ENCODE results near the gene ATXN1.

ATXN1 gene

DNA sequence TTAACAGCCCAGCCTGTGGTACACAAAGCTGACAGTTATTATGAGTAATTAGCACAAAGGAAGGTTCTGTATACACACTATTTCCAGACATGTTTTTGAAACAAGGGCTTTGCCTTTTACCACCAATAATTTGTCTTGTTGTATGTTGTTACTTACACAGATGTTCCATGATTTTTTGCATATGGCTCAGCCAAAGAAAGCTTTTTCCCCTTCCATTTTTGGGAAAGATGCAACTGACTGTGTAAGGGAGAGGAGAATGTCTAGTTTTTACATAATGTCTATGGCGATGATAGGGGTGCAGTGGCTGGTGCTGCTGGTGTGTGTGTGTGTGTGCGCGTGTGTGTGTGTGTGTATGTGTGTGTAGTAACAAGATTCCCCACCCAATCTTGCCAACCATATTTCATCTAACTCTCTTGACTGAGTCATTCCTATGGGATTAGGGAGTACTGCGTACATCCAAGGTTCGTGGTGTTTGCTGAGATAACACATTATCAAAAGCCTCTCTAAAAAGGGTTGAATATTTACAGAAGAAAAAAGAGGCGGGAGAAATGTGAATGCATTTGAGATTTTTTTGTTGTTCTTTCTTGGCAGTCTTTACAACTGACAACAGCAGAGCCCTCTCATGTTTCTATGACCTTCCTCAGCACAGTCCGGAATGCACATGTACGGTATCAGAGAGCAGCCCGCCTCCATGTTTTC, 330.7 kb downstream of the ATXN1 start:
- TF ChIP-seq FOXM1 (IDR thresholded peaks at IDR 0.05; ENCODE audit: borderline replicate concordance) (no peak), LEF1 (IDR thresholded peaks at IDR 0.05; ENCODE audit: borderline replicate concordance) (no peak), FOXA1 (IDR thresholded peaks at IDR 0.05) (no peak)
- ChIA-PET CTCF (no interaction called here), POLR2A (no interaction called here)
- DNase-seq (ENCODE audit: extremely low spot score), result no peak

DNA sequence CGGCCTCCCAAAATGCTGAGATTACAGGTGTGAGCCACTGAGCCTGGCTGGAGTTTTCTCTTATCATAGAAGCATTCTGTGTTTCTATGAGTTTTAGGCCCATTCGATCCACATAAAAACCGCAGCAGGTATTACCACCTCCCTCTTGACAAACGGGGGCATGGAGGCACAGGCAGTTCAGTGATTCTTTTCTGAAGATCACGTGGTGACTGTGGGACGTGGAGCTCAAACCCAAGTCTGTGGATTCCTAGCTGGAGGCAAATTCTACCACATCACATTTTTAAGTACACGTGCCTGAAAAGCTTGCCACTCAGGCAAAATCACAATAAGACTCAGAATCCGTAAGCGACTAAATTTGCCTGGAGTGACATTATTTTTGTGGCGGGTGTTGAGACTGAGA, 331.6 kb downstream of the ATXN1 start:
- DNase-seq (ENCODE audit: extremely low spot score), result no peak
- CTCF ChIA-PET, result no interaction called here
- POLR2A ChIA-PET, result no interaction called here

DNA sequence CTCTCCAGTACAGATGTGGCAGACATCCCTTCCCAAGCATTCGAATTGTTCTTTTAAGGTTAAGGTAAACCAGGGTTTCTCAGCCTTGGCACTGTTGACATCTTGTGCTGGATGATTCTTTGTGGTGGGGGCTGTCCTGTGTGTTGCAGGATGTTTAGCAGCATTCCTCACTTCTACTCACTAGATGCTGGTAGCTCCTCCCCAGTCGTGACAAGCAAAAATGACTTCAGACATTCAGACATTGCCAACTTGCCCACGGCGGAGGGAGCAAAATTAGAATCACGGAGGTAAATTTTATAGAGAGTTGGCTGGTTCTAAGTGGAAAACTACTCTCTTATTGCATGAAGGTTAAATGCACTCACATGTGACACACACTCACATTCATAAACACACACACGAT, 334.1 kb downstream of the ATXN1 start:
- POLR2A ChIA-PET, result no interaction called here
- DNase-seq (ENCODE audit: extremely low spot score), result no peak
- CTCF ChIA-PET, result no interaction called here

More for the DNA sequence above, 331.6 kb downstream of the ATXN1 start:
- TF ChIP-seq BHLHE40 (IDR thresholded peaks at IDR 0.05; ENCODE audit: borderline replicate concordance), result no peak
- TF ChIP-seq NFRKB (IDR thresholded peaks at IDR 0.05), result no peak

DNA sequence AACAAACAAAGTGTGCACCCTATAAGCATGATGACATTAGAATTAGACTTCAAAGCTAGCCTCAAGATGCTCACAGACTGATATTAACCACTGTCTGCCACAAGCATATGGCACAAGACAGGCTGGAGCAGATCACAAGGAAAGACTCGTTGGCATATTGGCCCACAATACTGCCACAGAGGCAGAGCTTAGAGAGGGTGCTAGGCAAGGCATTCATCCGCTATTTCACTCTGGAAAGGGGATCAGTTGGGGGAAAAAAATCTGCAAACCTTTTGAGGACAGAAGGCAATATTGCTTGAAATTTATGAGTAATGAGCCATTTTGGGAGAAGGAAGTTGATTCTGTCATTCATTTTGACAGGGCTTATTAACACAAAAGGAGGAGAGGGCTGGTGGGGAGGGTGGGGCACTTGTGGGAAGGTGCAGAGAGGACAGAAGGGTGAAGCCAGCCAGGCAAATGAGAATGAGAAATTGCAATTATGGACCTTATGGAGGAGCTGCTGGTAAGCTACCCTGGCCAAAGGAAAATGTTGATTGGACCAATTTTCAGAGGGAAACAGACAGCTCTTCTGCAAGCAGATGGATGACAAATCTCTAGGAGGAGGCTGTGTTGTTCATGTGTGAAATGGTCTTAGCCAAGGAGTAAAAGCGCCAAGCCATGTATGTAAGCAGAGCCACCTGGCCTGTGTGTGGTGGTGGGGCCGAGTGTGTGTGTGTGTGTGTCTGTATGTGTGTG, 335.2 kb downstream of the ATXN1 start:
- ChIA-PET POLR2A (no interaction called here), CTCF (no interaction called here)
- no peak for DNase-seq (ENCODE audit: extremely low spot score)
- TF ChIP-seq FOXM1 (IDR thresholded peaks at IDR 0.05; ENCODE audit: borderline replicate concordance) (no peak), NFRKB (IDR thresholded peaks at IDR 0.05) (no peak), TARDBP (IDR thresholded peaks at IDR 0.05) (no peak), SUZ12 (IDR thresholded peaks at IDR 0.05) (no peak), SP1 (IDR thresholded peaks at IDR 0.05) (no peak), FOXA1 (IDR thresholded peaks at IDR 0.05) (no peak)
- TF ChIP-seq, protein P1, sequence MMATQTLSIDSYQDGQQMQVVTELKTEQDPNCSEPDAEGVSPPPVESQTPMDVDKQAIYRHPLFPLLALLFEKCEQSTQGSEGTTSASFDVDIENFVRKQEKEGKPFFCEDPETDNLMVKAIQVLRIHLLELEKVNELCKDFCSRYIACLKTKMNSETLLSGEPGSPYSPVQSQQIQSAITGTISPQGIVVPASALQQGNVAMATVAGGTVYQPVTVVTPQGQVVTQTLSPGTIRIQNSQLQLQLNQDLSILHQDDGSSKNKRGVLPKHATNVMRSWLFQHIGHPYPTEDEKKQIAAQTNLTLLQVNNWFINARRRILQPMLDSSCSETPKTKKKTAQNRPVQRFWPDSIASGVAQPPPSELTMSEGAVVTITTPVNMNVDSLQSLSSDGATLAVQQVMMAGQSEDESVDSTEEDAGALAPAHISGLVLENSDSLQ (IDR thresholded peaks at IDR 0.05), result no peak

More for the DNA sequence above, 334.1 kb downstream of the ATXN1 start:
- no peak for TF ChIP-seq BHLHE40 (IDR thresholded peaks at IDR 0.05; ENCODE audit: borderline replicate concordance)
- no peak for TF ChIP-seq FOXK2 (IDR thresholded peaks at IDR 0.05)

DNA sequence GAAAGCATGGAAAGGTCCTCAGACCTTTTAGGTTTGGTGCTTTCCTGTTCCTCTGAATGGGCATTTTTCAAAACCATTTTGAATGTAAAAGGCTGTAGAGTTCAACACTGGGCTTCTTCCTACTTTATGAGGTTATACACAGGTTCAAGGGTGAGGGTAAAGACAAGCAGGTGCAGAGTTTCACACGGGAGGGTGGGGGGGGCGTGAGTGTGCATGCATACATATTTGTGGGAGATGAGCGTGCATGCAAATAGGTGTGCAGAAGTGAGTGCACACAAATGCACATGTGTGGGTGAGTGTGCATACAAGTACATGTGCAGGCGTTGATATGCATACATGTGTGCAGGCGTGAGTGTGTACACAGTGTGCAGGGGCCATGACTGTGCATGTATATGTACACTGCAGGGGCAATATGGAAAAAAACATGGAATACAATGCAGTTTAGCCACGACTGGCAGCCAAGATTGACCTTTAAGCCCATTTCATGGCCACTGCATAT, 339.7 kb downstream of the ATXN1 start:
- TF ChIP-seq SP1 (IDR thresholded peaks at IDR 0.05) (no peak), LEF1 (IDR thresholded peaks at IDR 0.05; ENCODE audit: borderline replicate concordance) (no peak), SUZ12 (IDR thresholded peaks at IDR 0.05) (no peak), FOXA1 (IDR thresholded peaks at IDR 0.05) (no peak), L3MBTL2 (conservative IDR thresholded peaks at IDR 0.05) (no peak)
- no peak for DNase-seq (ENCODE audit: extremely low spot score)
- POLR2A ChIA-PET, result no interaction called here
- CTCF ChIA-PET, result interaction anchor here (0.7 kb wide), 1 partner anchor 12 kb away, joined by 4 read pairs; no protein-coding TSS in a partner anchor

DNA sequence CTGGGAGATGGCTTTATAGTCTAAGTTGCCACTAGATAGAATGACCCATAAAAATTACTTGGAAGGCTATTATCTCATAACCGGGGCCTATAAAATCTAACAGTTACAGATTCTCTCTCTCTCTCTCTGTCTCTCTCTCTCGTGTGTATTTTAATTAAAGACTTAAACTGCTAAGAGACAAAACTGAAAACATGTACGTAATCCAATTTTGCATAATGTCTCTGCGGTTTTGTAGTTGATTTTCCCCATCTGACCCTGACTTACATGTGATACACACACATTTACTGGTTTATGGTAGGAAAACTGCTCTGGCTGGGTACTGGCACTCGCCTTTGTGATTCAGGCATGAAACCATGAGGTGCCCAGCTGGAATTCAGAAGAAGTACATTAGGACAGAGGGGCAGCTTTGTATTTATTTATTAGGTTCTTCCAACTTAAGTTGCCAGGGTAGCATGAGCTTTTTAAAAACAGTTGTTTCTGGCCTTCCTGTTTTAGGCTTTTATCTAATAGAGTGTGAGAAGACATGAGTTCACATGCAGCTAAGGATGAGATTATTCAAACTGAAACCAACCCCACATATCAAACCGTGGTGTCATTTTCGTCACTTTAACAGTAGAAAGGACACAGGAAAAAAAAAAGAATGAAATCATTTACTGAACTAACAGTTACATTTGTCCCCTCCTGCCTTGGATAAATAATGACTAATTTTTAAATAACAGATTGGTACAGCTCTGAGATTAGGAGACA, 340.4 kb downstream of the ATXN1 start:
- POLR2A ChIA-PET, result no interaction called here
- TF ChIP-seq FOXM1 (IDR thresholded peaks at IDR 0.05; ENCODE audit: borderline replicate concordance), result no peak
- CTCF ChIA-PET, result interaction anchor here (0.6 to 0.7 kb wide), 2 partner anchors 11 kb away, joined by 4 to 7 read pairs; no protein-coding TSS in a partner anchor
- DNase-seq (ENCODE audit: extremely low spot score), result no peak

DNA sequence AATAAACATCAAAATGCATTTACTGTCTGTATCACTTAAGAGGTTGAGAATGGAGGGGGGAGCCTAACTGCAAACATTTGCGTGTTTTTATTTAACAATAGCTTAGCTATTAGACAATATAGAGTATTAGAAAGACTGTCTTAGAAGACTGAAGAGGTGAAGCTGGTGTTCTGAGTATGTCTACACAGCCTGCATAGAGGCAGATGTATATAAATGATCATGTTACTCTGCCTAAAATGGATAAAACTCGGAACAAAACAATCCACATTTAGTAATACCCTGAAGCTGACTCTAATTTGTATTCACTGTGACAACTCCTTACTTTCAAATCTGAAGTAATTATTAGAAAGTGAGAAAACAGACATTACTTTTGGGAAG, 340.9 kb downstream of the ATXN1 start:
- no peak for DNase-seq (ENCODE audit: extremely low spot score)
- ChIA-PET POLR2A (no interaction called here), CTCF (interaction anchor here (0.6 kb wide), 1 partner anchor 11 kb away, joined by 7 read pairs; no protein-coding TSS in a partner anchor)
- TF ChIP-seq FOXK2 (IDR thresholded peaks at IDR 0.05) (no peak), SP1 (IDR thresholded peaks at IDR 0.05) (no peak), ELF4 (IDR thresholded peaks at IDR 0.05) (no peak), TARDBP (IDR thresholded peaks at IDR 0.05) (no peak), NFRKB (IDR thresholded peaks at IDR 0.05) (no peak), LEF1 (IDR thresholded peaks at IDR 0.05; ENCODE audit: borderline replicate concordance) (no peak), L3MBTL2 (conservative IDR thresholded peaks at IDR 0.05) (no peak), ZNF384 (IDR thresholded peaks at IDR 0.05) (no peak), HDGF (IDR thresholded peaks at IDR 0.05; ENCODE audit: borderline replicate concordance) (no peak), FOXM1 (IDR thresholded peaks at IDR 0.05; ENCODE audit: borderline replicate concordance) (no peak), CTBP1 (IDR thresholded peaks at IDR 0.05; ENCODE audit: borderline replicate concordance) (no peak), ARNT (IDR thresholded peaks at IDR 0.05) (no peak), SUZ12 (IDR thresholded peaks at IDR 0.05) (no peak), FOXA1 (IDR thresholded peaks at IDR 0.05) (no peak), BHLHE40 (IDR thresholded peaks at IDR 0.05; ENCODE audit: borderline replicate concordance) (no peak)
- TF ChIP-seq, protein P1 (IDR thresholded peaks at IDR 0.05), result no peak

All from HEK293T (cell line).